NCI-H774 (cell line): Measurements from ENCODE around the gene SPINT2.
"Not testable (repeated sequence)": the region's sequence is repeated elsewhere in the genome, so short reads cannot be mapped to it uniquely, and the experiment has no call there.

Experiments
- DNase-seq: peaks from one replicate; lab custom pipeline; 2025; lab: John Stamatoyannopoulos, UW

SPINT2 gene

GRCh38 chr19:38320969-38321339, 56.6 kb downstream of the SPINT2 start:
- DNase-seq = no peak

- no peak for DNase-seq
Observed at GRCh38 chr19:38321646-38322196, 57.3 kb downstream of the SPINT2 start.

- no peak for DNase-seq
Observed at GRCh38 chr19:38323291-38323690, 58.9 kb downstream of the SPINT2 start.

- no peak for DNase-seq
Observed at GRCh38 chr19:38324431-38324830, 60.1 kb downstream of the SPINT2 start.

GRCh38 chr19:38326591-38326990, 62.2 kb downstream of the SPINT2 start:
- DNase-seq = no peak

GRCh38 chr19:38329651-38330050, 65.3 kb downstream of the SPINT2 start:
- DNase-seq = no peak

- DNase-seq = no peak
Observed at GRCh38 chr19:38331728-38332127, 67.4 kb downstream of the SPINT2 start.

- DNase-seq = no peak
Observed at GRCh38 chr19:38333245-38333644, 68.9 kb downstream of the SPINT2 start.

- DNase-seq = peak; percentile 95
Observed at GRCh38 chr19:38335949-38336637, 71.7 kb downstream of the SPINT2 start.

GRCh38 chr19:38336638-38337359, 72.4 kb downstream of the SPINT2 start:
- DNase-seq = peak; percentile 92

GRCh38 chr19:38337360-38337653, 72.9 kb downstream of the SPINT2 start:
- DNase-seq = no peak

- not testable (repeated sequence) for DNase-seq
Observed at GRCh38 chr19:38339011-38339410, 74.6 kb downstream of the SPINT2 start.

GRCh38 chr19:38340927-38341326, 76.6 kb downstream of the SPINT2 start:
- no peak for DNase-seq
